Fibroblast of upper back skin (primary cell): ENCODE data around the gene MAD1L1.
"Not testable (repeated sequence)": the region's sequence is repeated elsewhere in the genome, so short reads cannot be mapped to it uniquely, and the experiment has no call there.

Source experiments
- DNase-seq: peaks from one replicate; pipeline ENCODE4 v3.0.0-alpha.2; 2013

The MAD1L1 gene

GRCh38 chr7:2038931-2039728, 193.6 kb downstream of the MAD1L1 start:
- DNase-seq = no peak

- DNase-seq = peak; percentile 40
Observed at GRCh38 chr7:2037808-2038522, 194.8 kb downstream of the MAD1L1 start.

- peak; percentile 51 for DNase-seq
Observed at GRCh38 chr7:2037301-2037807, 195.4 kb downstream of the MAD1L1 start.

GRCh38 chr7:2036786-2037185, 196.0 kb downstream of the MAD1L1 start:
- DNase-seq = no peak

GRCh38 chr7:2036201-2036600, 196.5 kb downstream of the MAD1L1 start:
- DNase-seq = not testable (repeated sequence)

- no peak for DNase-seq
Observed at GRCh38 chr7:2034291-2035201, 198.2 kb downstream of the MAD1L1 start.

- DNase-seq = no peak
Observed at GRCh38 chr7:2033586-2034135, 199.1 kb downstream of the MAD1L1 start.

- DNase-seq = no peak
Observed at GRCh38 chr7:2032876-2033407, 199.8 kb downstream of the MAD1L1 start.

- peak; percentile 58 for DNase-seq
Observed at GRCh38 chr7:2032030-2032875, 200.5 kb downstream of the MAD1L1 start.

GRCh38 chr7:2031451-2031845, 201.3 kb downstream of the MAD1L1 start:
- DNase-seq = no peak

GRCh38 chr7:2030475-2031450, 202.0 kb downstream of the MAD1L1 start:
- no peak for DNase-seq

GRCh38 chr7:2029936-2030335, 202.8 kb downstream of the MAD1L1 start:
- no peak for DNase-seq

- no peak for DNase-seq
Observed at GRCh38 chr7:2029211-2029905, 203.4 kb downstream of the MAD1L1 start.

GRCh38 chr7:2028733-2029132, 204.0 kb downstream of the MAD1L1 start:
- no peak for DNase-seq

- DNase-seq = no peak
Observed at GRCh38 chr7:2025188-2025587, 207.6 kb downstream of the MAD1L1 start.

- no peak for DNase-seq
Observed at GRCh38 chr7:2024567-2024918, 208.2 kb downstream of the MAD1L1 start.

GRCh38 chr7:2023877-2024566, 208.7 kb downstream of the MAD1L1 start:
- DNase-seq = peak; percentile 28

GRCh38 chr7:2022737-2023250, 210.0 kb downstream of the MAD1L1 start:
- no peak for DNase-seq

GRCh38 chr7:2022021-2022409, 210.7 kb downstream of the MAD1L1 start:
- no peak for DNase-seq
